Stimulated activated naive CD4-positive, alpha-beta T cell (primary cell): ENCODE measurements around the gene SAMD4A.

ENCODE experiments used
- DNase-seq, 6 experiments: peaks; one replicate each; lab custom pipeline; 2025; lab: John Stamatoyannopoulos, UW

Gene SAMD4A

GRCh38 chr14:54629635-54630360 lies 62.9 kb downstream of the SAMD4A start:
- peak in 2 of 6 experiments; percentile 1 to 5 for DNase-seq

GRCh38 chr14:54631016-54631415 lies 64.1 kb downstream of the SAMD4A start:
- no peak for DNase-seq

GRCh38 chr14:54632452-54632851 lies 65.5 kb downstream of the SAMD4A start:
- DNase-seq = no peak

- no peak for DNase-seq
Measured at GRCh38 chr14:54633076-54633475, 66.1 kb downstream of the SAMD4A start.

DNA sequence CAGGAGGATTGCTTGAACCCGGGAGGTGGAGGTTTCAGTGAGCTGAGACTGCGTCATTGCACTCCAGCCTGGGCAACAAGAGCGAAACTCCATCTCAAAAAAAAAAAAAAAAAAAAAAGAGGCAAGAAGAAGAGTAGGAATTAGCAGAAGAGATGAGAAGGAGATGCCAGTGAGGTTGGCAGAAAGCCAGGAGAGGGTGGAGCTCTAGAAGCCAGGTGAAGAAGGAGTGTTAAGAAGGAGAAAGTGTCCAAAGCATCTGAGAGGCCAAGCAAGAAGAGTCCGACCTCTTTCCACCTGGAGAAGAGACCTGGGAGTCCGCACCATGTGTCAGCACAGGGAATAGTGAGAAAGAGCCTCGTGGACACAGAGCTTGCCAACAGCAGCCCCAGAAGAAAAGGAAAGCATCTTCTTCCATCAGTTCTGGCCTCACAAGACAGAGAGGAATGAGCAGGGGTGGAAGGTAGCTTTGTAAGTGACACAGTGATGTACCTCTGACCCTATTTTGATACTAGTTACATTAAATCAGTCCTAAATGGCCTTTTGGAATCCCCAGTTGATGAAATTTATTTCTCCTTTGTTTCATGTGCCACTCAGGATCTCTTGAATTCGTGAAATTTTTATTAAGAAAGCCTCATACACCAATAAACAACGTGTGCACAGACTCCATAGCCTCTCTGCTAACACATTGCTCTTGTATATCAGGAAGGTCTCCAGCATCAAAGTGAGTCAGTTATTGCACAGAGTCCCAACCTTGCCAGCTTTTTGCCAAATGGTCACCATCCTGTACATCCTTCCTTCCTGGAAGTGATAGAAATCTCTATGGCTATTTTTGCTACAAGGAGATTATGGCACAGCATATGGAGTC lies 70.6 kb downstream of the SAMD4A start:
- DNase-seq = no peak

DNA sequence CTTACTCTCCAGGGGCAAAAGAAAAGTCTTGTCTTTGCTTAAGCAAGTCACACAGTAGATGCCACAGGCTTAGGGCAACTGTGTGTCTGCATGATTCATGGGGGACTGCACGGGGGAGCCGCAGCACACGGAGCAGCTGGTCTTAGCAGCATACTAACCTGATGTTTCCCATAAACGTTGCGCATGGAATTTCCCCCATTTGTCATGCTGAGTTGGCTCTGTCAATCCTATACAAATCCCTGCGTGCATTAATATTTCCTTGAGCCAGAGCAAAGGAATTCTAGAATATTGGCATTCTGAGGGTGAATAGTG lies 71.2 kb downstream of the SAMD4A start:
- no peak for DNase-seq

DNA sequence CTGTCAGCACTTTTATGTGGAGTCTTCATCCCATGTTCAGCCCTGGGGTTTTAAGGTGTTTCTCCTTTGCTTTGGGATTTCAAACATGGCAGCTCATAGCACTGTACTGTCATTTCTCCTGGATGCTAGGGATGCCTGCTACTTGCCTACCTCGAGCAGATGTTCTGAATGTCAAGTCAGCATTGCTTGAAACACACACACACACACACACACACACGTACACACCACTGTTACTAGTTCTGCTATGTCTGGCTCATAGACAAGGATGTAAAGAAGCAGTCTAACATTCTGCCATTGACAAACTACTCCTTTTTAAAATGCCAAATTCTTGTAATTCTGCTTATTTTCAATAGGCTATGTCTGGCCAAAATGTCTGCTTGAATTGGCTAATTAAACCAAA lies 72.7 kb downstream of the SAMD4A start:
- no peak for DNase-seq

- no peak for DNase-seq
Measured at GRCh38 chr14:54640506-54640905, 73.6 kb downstream of the SAMD4A start.

GRCh38 chr14:54642121-54642520 lies 75.2 kb downstream of the SAMD4A start:
- DNase-seq = no peak

DNA sequence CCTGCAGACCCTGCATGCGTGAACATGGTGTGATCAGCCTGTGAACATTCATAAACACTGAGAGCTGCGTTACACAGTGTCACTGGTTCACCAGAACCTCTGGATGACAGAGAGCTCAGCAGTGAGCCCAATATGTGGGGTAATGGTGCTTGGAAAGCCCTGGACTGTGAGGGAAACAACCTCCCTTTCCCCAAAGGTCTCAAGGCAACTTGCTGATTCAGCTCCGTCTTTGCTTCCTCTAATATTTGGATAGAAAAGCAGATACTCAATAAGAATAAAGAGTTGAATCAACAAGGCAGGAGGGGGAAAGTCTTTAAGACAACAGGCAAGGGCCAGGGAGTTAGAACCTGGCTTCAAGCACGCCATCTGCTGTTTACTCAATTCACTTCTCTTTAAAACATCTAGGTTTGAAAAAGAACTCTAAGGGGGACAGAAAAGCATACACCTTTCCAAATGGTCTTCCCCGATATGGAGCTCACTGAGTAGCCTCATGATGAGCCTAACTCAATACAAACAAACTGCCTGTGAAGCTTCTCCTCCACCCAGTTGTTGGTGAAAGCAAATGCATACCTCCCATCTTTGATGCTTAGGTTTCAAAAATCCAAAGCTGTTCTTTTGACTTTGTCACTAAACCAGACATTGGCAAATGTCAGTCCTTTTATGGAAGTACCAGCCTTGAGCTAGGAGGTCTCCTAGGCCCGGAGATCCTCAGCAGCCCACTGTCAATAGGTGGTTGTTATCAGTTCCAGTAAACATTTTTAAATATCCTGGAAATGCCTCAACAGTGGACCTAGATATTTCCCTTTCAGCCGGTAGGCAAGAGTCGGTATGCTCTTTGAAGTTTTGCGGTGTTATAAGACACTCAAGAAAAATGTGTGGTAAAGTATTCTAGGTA lies 76.1 kb downstream of the SAMD4A start:
- peak in 3 of 6 experiments; percentile 2 to 4 (median 3) for DNase-seq

DNA sequence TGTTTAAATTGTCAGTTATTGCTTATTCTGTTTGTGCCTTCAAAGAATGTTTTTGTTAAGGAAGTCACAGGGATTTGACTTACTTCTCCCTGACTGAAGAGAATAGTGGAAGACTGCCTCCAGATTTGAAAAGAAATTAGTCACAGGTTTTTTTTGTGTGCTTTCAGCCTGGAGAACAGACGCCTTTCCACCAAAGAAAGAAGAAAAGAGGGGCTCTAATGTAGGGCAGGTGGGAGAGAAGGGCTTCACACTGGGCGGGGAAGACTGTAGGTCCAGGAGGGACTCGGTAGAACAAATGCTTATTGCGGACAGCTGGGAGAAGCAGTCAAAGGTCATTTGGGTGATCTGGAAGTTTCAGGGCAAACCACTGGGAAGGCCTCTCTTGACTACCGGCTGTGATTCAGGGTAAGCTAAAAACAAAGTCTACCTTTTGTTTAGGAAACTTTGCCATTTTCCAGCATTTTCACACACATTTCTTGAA lies 76.8 kb downstream of the SAMD4A start:
- no peak for DNase-seq

GRCh38 chr14:54645639-54646038 lies 78.7 kb downstream of the SAMD4A start:
- DNase-seq = no peak

DNA sequence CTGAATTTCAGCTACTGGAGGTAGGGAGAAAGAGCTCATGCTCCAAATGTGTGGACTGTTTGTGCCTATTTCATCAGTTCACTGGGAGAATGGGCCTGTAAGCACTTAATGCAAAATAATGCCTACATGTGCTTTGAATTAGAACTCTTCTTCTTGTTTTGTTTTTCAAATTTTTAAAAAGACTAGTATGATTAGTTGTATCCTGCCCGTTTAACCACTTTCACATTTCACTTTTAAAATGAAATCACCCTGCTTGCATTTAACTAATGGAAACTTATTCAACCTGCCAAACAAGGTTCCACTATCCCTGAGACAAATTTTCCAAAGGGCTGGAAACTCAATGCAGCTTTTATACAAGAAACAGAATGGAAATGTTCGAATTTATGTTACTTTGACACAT lies 79.7 kb downstream of the SAMD4A start:
- no peak for DNase-seq

GRCh38 chr14:54647378-54647777 lies 80.5 kb downstream of the SAMD4A start:
- no peak for DNase-seq

- DNase-seq = no peak
Measured at GRCh38 chr14:54649056-54649455, 82.1 kb downstream of the SAMD4A start.

GRCh38 chr14:54650331-54650958 lies 83.5 kb downstream of the SAMD4A start:
- DNase-seq = no peak

- no peak for DNase-seq
Measured at GRCh38 chr14:54650959-54651351, 84.0 kb downstream of the SAMD4A start.

DNA sequence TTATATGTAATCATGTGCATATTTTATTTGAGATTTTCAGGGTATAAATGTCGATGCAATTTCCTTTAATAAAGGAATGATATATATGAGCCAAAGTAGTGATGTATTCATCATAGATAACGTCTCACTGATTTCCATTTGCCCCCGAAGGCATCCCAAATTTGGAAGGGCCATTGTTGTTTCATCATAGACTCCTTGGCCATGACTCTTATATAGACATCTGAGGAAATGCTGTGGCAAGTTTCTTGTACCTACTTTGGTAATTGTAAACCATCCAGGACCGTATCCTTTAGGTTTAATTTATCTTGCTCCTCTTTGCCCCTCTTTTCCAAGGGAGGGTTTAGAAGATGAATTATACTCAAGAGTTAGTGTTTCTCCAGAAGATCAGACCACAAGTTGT lies 84.7 kb downstream of the SAMD4A start:
- no peak for DNase-seq

DNA sequence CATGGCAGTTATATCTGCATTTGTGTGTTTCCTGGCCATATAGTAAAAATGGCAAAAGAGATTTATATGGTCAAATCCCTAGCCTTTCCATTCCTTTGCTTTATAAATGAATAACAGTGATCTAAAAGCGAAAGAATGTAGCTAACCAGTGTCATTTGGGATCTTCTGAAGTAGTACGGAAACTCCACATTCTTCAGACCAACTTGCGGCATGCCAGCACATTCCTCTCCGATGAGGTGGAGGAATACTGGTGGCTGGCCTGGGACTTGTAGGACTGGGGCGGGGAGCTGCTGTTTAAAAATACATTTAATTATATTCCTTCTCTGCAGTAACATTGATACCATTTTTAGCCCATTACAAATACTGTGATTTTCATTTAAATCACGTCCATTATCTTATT lies 85.3 kb downstream of the SAMD4A start:
- DNase-seq = no peak

- no peak for DNase-seq
Measured at GRCh38 chr14:54652605-54653052, 85.7 kb downstream of the SAMD4A start.

- DNase-seq = no peak
Measured at GRCh38 chr14:54653712-54654469, 87.0 kb downstream of the SAMD4A start.
